IPS-18c (cell line): Measurements from ENCODE around the gene OSBPL8.

Experiments
- H3K4me3 ChIP-seq: 2 replicates; pipeline ENCODE4 v1.7.0; 2013; ENCODE audit warnings: low read depth, mild to moderate bottlenecking, low read length, moderate library complexity; ENCODE audit not compliant: insufficient read depth
- H3K9me3 ChIP-seq: one replicate; pipeline ENCODE4 v1.6.1; 2013; ENCODE audit warnings: mild to moderate bottlenecking, low read length, moderate library complexity; ENCODE audit not compliant: control insufficient read depth, insufficient read depth

Gene OSBPL8

DNA sequence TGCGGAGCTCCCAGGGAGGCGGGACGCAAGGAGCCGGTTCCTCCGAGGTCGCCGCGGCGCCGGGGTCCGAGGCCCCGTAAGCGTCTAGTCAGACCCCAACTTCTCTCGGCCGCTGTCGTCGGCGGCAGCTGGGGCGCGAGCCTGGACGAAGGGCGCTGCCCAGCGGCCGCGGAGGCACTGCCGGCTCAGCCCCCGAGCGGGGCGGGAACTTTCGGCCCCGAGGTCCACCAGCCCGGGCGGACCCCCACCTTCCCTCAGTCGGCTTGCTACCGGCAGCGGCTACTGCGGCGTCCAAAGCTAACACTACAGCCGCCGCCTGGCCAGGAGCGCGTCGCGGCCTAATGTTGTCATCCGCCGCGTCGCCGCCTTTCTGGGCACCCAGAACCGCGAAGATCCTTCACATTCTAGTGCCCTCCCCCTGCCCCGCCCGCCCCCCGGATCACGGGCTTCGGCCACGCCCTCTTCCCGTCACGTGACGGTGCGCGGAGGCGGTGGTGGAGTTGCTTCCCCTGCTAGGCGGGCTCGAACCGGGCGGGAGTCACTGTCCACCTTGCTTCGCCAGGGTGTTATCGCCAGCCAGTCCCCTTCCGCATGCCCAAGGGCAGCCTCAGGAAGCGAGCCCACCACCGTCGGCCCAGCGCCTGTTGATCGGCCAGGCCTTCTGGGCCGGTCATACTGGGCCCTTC lies at the start of gene OSBPL8:
Gene OSBPL8 (minus strand): TSS at position 372 of the 686 bp plus-strand sequence. CDS start 72,220 bp downstream, outside the sequence.
- Histone ChIP-seq H3K4me3 (peak within 1 kb of the TSS; percentile 94), H3K9me3 (no peaks in the 10 kb centered on the region)

DNA sequence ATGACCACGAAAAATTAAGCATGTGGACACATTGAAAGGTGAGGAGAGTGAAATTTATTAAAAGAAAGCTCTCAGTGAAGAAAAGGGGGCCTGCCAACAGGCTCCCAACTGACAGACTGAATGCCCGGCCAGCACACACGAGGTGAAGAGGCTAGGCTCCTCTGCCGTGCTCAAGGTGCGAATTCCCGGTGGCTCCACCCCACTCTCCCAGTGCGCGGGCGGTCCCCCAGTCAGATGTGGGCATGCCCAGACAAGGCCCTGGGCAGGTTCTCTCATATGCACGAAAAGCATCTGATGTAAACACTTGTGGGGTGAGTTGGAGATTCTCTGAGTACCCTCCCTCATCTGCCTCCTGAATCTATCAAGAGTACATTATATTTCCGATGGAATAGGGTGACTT lies 48.5 kb upstream of the OSBPL8 start:
- Histone ChIP-seq H3K9me3 (no peaks in the 10 kb centered on the region), H3K4me3 (no peak overlapping the region)

DNA sequence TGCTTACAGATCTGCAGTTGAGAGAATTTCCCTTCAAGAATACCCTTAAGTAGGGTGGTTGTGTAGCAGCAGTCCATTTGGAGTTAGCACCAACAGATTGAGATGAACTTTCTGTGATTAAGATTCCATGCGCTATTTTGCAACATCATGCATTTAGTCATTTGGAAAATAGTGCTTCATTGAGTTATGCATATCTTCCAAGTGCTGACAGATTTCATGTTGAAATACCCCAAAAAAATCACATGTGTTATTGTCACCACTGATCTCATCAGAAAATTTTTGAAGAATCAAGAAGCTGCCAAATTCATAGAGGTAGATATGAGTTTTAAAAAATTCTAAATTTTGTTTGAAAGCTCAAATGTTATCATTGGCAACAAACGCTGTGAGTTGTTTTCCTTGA lies 35.5 kb upstream of the OSBPL8 start:
- H3K9me3 ChIP-seq = no peaks in the 10 kb centered on the region
- no peak overlapping the region for H3K4me3 ChIP-seq

GRCh38 chr12:76591476-76591875 lies 31.9 kb upstream of the OSBPL8 start:
- H3K4me3 ChIP-seq = no peak overlapping the region
- no peaks in the 10 kb centered on the region for H3K9me3 ChIP-seq

GRCh38 chr12:76590131-76590530 lies 30.6 kb upstream of the OSBPL8 start:
- no peak overlapping the region for H3K4me3 ChIP-seq
- H3K9me3 ChIP-seq = no peaks in the 10 kb centered on the region

DNA sequence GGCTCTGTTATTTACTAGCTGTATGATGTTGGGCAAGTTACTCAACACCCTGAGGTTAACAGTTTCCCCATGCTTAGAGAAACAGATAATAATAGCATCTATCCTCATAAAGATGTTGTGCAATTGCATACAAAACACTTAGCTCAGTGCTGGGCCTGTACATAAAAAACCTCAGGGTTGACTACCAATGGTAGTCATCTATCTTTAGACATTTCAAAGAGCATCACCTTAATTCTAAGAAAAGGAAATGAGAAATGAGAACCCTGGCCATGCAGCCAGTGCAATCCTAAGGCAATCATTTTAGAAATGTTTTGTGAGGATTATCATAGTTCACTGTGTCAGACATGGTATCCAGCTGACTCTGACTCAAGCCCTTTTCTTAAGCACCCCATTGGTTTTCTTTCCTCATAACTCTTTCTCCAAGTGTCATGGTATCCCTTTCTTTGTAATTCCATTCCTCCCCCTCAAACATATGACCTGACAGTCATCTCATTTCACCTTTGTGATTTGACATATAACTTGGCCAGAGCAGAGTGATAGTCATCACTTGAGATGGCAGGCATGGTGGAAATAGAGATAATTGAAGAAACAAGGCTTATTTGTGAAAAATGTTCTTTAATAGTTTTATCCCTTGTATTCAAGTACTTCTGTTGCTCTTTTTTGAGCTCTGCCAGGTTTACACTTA lies 29.5 kb upstream of the OSBPL8 start:
- no peaks in the 10 kb centered on the region for H3K9me3 ChIP-seq
- no peak overlapping the region for H3K4me3 ChIP-seq

DNA sequence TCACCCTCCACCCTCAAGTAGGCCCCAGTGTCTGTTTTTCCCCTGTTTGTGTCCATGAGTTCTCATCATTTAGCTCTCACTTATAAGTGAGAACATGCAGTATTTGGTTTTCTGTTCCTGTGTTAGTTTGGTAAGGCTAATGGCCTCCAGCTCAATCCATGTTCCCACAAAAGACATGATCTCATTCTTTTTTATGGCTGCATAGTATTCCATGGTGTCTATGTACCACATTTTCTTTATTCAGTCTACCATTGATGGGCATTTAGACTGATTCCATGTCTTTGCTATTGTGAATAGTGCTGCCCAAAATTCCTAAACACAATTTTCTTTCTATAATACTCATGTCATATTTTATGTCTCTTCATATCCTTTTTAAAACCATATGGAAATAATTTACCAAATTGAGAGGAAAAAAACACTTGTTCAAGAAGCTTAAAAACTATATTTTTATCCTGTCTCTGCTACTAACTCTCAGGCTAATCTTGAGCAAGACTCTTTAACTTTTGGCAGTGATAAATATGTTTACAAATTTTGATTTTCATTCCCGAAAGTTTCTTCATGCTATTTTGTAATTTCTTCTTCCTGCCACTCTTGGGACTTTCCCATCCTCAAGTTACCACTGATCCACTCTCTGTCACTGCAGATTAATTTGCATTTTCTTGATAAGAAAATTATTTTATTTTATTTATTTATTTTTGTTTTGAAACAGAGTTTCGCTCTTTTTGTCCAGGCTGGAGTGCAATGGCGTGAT lies 28.0 kb upstream of the OSBPL8 start:
- no peaks in the 10 kb centered on the region for H3K9me3 ChIP-seq

DNA sequence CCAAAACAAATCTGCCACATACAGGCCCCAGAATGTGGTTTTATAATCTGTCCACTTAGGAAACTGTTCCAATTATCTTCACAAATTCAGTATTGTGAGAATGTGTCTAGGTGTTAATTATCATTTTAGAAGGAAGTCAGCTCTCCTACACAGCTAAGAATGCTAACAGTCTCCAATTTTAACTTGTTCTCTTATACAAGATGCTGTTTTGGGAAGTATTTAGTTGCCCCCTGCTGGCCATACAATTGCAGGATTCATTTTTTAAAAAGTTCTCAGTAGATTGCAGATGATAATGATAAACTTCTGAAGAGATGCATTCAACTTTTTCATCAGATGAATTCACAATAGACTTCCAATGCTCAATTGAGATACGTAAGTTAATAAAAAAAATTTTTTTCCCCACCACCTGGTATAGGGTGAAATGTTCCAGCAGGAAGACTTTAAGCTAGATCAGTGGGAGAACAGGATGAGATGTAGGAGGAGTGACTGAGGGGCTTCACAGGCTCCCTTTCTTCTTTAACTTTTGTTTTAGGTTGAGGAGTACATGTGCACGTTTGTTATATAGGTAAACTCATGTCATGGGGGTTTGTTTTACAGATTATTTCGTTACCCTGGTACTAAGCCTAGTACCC lies 27.3 kb upstream of the OSBPL8 start:
- no peaks in the 10 kb centered on the region for H3K9me3 ChIP-seq
- no peak overlapping the region for H3K4me3 ChIP-seq

More for the DNA sequence above, 28.0 kb upstream of the OSBPL8 start:
- no peak overlapping the region for H3K4me3 ChIP-seq

DNA sequence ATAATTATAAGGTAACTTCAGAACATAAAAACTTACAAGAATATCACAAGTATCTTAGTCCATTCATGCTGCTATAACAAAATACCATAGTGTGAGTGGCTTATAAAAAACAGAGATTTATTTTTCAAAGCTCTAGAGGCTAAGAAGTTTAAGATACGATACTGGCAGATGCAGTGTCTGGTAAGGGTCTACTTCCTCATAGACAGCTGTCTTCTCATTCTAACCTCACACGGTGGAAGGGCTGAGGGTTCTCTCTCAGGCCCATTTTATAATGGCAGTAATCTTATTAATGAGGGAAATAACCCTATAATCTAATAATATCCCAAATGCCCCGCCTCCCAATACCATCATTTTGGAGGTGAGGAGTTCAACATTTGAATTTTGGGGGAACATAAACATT lies 23.7 kb upstream of the OSBPL8 start:
- Histone ChIP-seq H3K9me3 (no peaks in the 10 kb centered on the region), H3K4me3 (no peak overlapping the region)

DNA sequence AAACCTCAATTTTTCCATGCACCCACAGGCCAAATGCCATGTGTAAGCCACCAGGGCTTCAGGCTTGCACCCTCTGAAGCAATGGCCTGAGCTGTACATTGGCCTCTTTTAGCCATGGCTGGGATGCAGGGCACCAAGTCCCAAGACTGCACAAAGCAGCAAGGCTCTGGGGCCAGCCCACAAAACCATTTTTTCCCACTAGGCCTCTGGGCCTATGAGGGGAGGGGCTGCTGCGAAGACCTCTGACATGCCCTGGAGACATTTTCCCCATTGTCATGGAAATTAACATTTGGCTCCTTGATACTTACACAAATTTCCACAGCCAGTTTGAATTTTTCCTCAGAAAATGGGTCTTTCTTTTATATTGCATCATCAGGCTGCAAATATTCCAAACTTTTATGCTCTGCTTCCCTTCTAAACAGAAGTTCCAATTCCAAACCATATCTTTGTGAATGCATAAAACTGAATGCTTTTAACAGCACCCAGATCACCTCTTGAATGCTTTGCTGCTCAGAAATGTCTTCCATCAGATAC lies 14.3 kb upstream of the OSBPL8 start:
- no peaks in the 10 kb centered on the region for H3K9me3 ChIP-seq
- H3K4me3 ChIP-seq = no peak overlapping the region

GRCh38 chr12:76571256-76571655 lies 11.7 kb upstream of the OSBPL8 start:
- no peaks in the 10 kb centered on the region for H3K9me3 ChIP-seq
- no peak overlapping the region for H3K4me3 ChIP-seq

GRCh38 chr12:76569685-76570604 lies 10.4 kb upstream of the OSBPL8 start:
- no peak overlapping the region for H3K4me3 ChIP-seq
- H3K9me3 ChIP-seq = no peaks in the 10 kb centered on the region

DNA sequence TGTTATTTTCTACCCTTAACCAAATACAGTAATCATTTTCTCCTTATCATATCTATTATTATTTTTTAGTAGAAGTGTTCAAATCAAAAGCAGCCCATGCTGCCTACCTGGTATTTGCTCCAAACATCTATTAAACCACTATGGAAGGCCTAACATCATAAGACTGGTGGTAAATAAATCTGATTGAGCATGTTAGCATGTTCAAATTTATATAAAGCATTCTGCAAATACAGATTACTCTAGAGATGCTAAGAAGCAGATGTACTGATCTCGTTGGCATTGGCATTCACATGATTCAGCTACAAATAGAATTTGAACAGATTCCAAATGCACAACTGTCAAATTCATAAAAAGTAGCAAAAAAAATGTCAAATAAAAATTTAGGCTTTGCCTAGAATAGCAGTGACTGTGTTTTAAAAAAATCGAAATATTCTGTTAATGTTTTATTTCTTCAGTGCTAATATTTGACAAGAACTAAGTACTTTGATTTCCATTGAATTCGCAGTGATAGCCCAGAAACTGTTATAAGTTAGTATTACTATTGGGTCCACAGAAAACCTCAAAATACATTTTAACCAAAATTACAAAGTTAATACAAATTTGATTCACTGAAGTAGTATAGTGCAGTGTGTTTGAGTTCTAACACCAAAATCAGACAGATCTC lies 9.4 kb upstream of the OSBPL8 start:
- Histone ChIP-seq H3K9me3 (no peaks in the 10 kb centered on the region), H3K4me3 (no peak overlapping the region)

- Histone ChIP-seq H3K4me3 (no peak overlapping the region), H3K9me3 (no peaks in the 10 kb centered on the region)
Measured at GRCh38 chr12:76568130-76568529, 8.6 kb upstream of the OSBPL8 start.

- Histone ChIP-seq H3K4me3 (no peak overlapping the region), H3K9me3 (no peaks in the 10 kb centered on the region)
Measured at GRCh38 chr12:76563061-76563460, 3.5 kb upstream of the OSBPL8 start.

DNA sequence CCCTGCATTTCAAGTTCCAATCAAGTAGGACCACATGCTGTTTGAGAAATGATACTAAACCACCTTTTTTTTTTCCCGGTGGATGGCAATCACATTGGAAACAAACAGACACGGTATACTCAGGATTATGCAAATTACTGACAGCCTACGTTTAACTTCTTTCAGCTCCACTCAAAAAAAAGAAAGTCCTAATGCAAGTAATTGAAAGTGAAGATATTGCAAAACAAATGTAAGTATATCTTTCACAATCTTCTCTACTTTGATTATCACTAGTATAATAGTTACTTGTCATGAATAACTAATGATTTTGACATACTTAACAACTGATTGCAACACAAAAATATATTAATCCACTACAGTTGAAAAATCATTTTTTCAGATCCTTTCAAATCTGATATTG lies 2.6 kb upstream of the OSBPL8 start:
- Histone ChIP-seq H3K4me3 (no peak overlapping the region), H3K9me3 (no peaks in the 10 kb centered on the region)
